GM12891 (cell line): ENCODE results near the gene RHOV.

Experiments
- PAX5 ChIP-seq: IDR thresholded peaks from 2 replicates; pipeline ENCODE4 v1.6.1; 2011; ENCODE audit warnings: low read length, moderate library complexity, mild to moderate bottlenecking; ENCODE audit not compliant: insufficient read depth, severe bottlenecking
- POLR2A ChIP-seq: IDR thresholded peaks from 2 replicates; pipeline ENCODE4 v1.6.1; 2011; ENCODE audit warnings: low read depth, low read length, control low read depth
- POLR2AphosphoS5 ChIP-seq: IDR thresholded peaks from 2 replicates; pipeline ENCODE4 v1.6.1; 2011; ENCODE audit warnings: low read depth, low read length, control low read depth
- TAF1 ChIP-seq: IDR thresholded peaks from 2 replicates; pipeline ENCODE4 v1.6.1; 2011; ENCODE audit warnings: low read depth, low read length, control low read depth

DNA sequence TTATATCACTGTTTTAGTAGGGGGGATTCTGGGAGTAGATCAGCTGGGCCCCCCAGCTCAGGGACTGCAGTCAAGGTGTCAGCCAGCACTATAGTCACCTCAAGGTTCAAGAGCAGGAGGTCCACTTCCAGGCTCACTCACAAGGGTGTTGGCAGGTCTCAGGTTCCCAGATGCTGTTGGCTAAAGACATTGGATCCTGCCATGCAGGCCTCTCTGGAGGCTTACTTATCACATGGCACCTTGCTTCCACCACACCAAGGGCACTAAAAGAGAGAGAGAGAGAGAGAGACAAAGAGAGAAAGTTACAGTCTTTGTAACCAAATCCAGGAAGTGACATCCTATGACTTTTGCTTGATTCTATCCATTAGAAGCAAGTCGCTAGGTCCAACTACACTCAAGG is 38.0 kb downstream of the RHOV start:
- no peak for TF ChIP-seq POLR2A
- no peak for TF ChIP-seq TAF1
- no peak for TF ChIP-seq POLR2AphosphoS5
- TF ChIP-seq PAX5, result no peak
